Esophagus squamous epithelium (tissue), 5 donors: ENCODE measurements around the gene CSAD. TPM values are rescaled to one million over a fixed set of nuclear protein-coding genes. Genes with fewer than 3 reads are reported as not detected.
A peak's percentile ranks its signal among the peaks of the same experiment; 100 is the strongest.

ENCODE experiments used
- DNase-seq: peaks from one replicate; lab custom pipeline; 2025; lab: John Stamatoyannopoulos, UW
- H3K27ac ChIP-seq, 4 donors: fragments of 200-600 bp; sonication (generic); one replicate each; pipeline ENCODE4 v1.5.1; 2016 to 2019; ENCODE audit warnings: mild to moderate bottlenecking in 1 of 4
- H3K27me3 ChIP-seq, 4 donors: fragments of 200-600 bp; sonication (generic); 1 replicate in 3 of 4; 2 replicates in 1 of 4; pipeline versions ENCODE4 v1.5.1 to v1.6.0; 2017 to 2021; ENCODE audit warnings: antibody characterized with exemption in 1 of 4
- H3K36me3 ChIP-seq, 3 donors: fragments of 200-600 bp; sonication (generic); one replicate each; pipeline ENCODE4 v1.5.1; 2016 to 2019
- H3K4me1 ChIP-seq, 3 donors: fragments of 200-600 bp; sonication (generic); one replicate each; pipeline ENCODE4 v1.5.1; 2017 to 2019
- H3K4me3 ChIP-seq, 4 donors: fragments of 200-600 bp; sonication (generic); 1 replicate in 3 of 4; 2 replicates in 1 of 4; pipeline ENCODE4 v1.5.1; 2016 to 2019; ENCODE audit warnings: mild to moderate bottlenecking in 2 of 4, moderate library complexity in 1 of 4
- H3K9me3 ChIP-seq, 3 donors: fragments of 200-600 bp; sonication (generic); one replicate each; pipeline ENCODE4 v1.5.1; 2016 to 2019
- CTCF ChIP-seq, 6 experiments: fragments of 450-650 bp in 4 of 6; fragments of 200-600 bp in 2 of 6; sonication (generic) in 2 of 6; IDR thresholded peaks; one replicate each; pipeline ENCODE4 v1.5.1; 2016 to 2019; ENCODE audit warnings: antibody characterized with exemption in 6 of 6, mild to moderate bottlenecking in 4 of 6, moderate library complexity in 4 of 6
- POLR2A ChIP-seq, 4 donors: fragments of 450-650 bp; IDR thresholded peaks; one replicate each; pipeline ENCODE4 v1.6.1; 2017; ENCODE audit warnings: antibody characterized with exemption in 4 of 4, mild to moderate bottlenecking in 4 of 4, moderate library complexity in 3 of 4
- WGBS, 2 donors: methylation state at CpG; one replicate each; pipeline ENCODE4 v1.1.5; 2018; 5-methylcytosine and 5-hydroxymethylcytosine counted together
- intact Hi-C: fragments of 100-400 bp; cut with DNase I; formaldehyde crosslinking; loops from one replicate; pipeline ENCODE4 v1.15.0; 2022
- total RNA-seq, 4 donors: library from RNA; depleted of rRNA; stranded (reverse); fragments of >200 nt; gene quantifications; one replicate each; pipeline ENCODE4 v1.1.0, GENCODE V29; 2016
- donor health status: DM: yes; HTN: yes; CAD: no.

Gene CSAD
- total RNA-seq, 4 donors from 2014 or later, result 11.4 to 30.5 (median 15.7) TPM

DNA sequence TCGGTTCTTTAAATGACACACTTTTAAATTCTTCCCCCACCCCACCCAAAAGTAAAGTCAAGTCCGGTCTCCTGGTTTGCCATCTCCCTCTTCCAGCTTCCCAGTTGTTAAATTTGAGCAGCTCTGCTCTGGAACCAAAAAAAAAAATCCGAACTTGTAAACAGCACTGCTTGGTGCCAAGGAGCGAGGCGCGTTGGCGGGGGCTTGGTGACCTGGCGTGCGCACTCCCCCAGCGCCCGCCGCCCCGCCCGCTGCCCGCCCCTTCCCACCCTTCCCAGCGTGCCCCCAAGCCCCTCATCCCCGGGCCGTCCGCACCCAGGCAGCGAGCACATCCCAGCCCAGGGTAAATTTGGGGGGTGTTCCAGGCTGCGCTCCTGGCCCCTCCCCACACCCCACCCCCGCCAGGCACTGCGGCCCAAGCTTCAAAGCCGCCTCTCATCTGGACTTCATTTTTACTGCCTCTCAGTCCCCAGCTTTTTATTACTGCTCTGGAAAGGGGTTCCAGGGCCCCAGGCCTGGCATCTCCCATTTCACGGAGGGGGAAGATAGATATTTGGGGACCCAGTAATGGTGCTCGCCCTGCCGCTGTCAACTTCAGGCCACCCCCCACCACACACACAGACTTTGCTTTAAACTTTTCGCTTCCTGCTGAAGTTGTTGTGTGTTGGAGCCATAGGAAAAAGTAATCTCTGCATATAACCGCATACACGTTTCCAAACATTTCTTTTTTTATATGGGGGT is 38.0 kb upstream of the CSAD start:
- H3K27me3 ChIP-seq, result no peaks in the 10 kb centered on the region
- DNase-seq, result no peak
- H3K9me3 ChIP-seq, result no peaks in the 10 kb centered on the region
- H3K27ac ChIP-seq, result peak overlapping the region; percentile 97 to 100 (median 99)
- H3K4me1 ChIP-seq, result peaks cover 49 to 97% (median 63%) of the 10 kb centered on the region in 3 donors
- whole genome bisulfite sequencing, 2 donors, result 19 to 22% methylated on average over 11 to 21 of the region's 30 CpGs
- intact Hi-C loops, result loop anchor here (5.0 kb wide), 1 partner anchor 34 kb away; a partner anchor contains a TSS
- TF ChIP-seq CTCF (IDR thresholded peaks at IDR 0.05) (no peak), POLR2A (IDR thresholded peaks at IDR 0.05) (no peak)
- peaks cover 11 to 29% (median 16%) of the 10 kb centered on the region in 3 donors for H3K36me3 ChIP-seq
- H3K4me3 ChIP-seq, result peak overlapping the region; percentile 56 to 82 (median 72)

- H3K4me1 ChIP-seq, result peaks cover 46 to 97% (median 55%) of the 10 kb centered on the region in 3 donors
- H3K27ac ChIP-seq, result peak overlapping the region; percentile 97 to 100 (median 99)
- H3K36me3 ChIP-seq, result peaks cover 17 to 37% (median 24%) of the 10 kb centered on the region in 3 donors
- intact Hi-C loops, result loop anchor here (5.0 kb wide), 1 partner anchor 34 kb away; a partner anchor contains a TSS
- DNase-seq, result no peak
- WGBS, 2 donors, result 28 to 33% methylated on average over 1 to 3 of the region's 3 CpGs
- no peak for TF ChIP-seq CTCF (IDR thresholded peaks at IDR 0.05)
- no peaks in the 10 kb centered on the region for H3K9me3 ChIP-seq
- peak overlapping the region; percentile 56 to 82 (median 72) for H3K4me3 ChIP-seq
- no peaks in the 10 kb centered on the region for H3K27me3 ChIP-seq
Observed at GRCh38 chr12:53217931-53218307, 37.2 kb upstream of the CSAD start.

DNA sequence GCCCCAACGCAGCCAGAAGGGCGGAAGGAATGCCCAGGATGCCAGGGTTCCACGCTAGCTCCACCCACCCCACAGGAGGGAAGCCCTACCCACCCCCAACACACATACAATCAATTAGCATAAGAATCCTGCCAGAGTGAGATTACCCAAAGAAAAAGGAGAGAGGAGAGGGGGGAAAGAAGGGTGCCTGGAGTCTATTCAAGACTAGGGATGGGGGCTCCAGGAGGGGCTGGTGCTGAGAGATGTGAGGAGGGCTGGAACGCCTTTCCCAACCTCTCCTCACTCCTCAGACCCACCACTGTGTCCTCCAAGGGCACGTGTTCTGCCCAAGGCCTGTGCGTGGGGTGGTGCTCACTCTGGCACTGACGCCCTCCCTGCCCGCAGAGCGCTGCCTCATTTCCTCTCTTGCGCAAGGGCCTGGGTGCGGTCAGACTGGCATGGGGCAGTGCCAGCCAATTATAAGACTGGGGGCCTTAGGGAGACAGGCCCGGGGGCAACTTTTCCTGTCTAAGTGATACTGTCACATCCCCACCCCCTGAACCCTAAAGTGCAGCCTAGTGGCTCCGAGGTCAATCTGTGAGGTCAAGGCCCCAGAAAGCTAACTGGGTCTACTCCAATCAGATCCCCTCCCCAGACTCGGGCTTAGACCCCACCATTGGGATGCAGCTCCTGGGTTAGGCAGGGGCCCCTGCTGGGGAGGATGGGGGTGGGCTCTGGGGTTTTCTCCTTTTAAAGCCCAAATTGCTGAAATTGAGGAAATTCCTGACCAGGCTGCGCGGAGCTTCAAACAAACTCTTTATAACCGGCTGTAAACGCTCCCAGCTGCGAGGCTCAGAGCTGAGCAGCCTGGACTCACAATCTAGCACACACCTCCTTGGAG is 36.6 kb upstream of the CSAD start:
- TF ChIP-seq CTCF (IDR thresholded peaks at IDR 0.05) (no peak), POLR2A (IDR thresholded peaks at IDR 0.05) (no peak)
- no peaks in the 10 kb centered on the region for H3K27me3 ChIP-seq
- peak overlapping the region; percentile 97 to 100 (median 99) for H3K27ac ChIP-seq
- intact Hi-C loops, result loop anchor here (5.0 kb wide), 1 partner anchor 35 kb away; a partner anchor contains a TSS
- no peak for DNase-seq
- peak overlapping the region in 3 of 4 donors; percentile 69 to 82 (median 74) for H3K4me3 ChIP-seq
- 30% methylated on average over 11 to 13 of the region's 19 CpGs for WGBS, 2 donors
- H3K9me3 ChIP-seq, result no peaks in the 10 kb centered on the region
- peaks cover 40 to 92% (median 49%) of the 10 kb centered on the region in 3 donors for H3K4me1 ChIP-seq
- peaks cover 23 to 44% (median 28%) of the 10 kb centered on the region in 3 donors for H3K36me3 ChIP-seq

- peaks cover 30 to 77% (median 44%) of the 10 kb centered on the region in 3 donors for H3K4me1 ChIP-seq
- H3K9me3 ChIP-seq, result no peaks in the 10 kb centered on the region
- intact Hi-C loops, result loop anchor here (5.0 kb wide), 1 partner anchor 37 kb away; a partner anchor contains a TSS
- H3K4me3 ChIP-seq, result no peak overlapping the region
- no peaks in the 10 kb centered on the region for H3K27me3 ChIP-seq
- TF ChIP-seq CTCF (IDR thresholded peaks at IDR 0.05), result no peak
- no peak for TF ChIP-seq POLR2A (IDR thresholded peaks at IDR 0.05)
- 82 to 95% methylated on average over 7 of the region's 8 CpGs for whole genome bisulfite sequencing, 2 donors
- H3K36me3 ChIP-seq, result peaks cover 41 to 62% (median 45%) of the 10 kb centered on the region in 3 donors
- DNase-seq, result no peak
- peak overlapping the region; percentile 9 to 100 (median 72) for H3K27ac ChIP-seq
Observed at GRCh38 chr12:53215497-53215896, 34.8 kb upstream of the CSAD start.
